Measurements from ENCODE around the gene MRPL44.
"Not testable (repeated sequence)": the region's sequence is repeated elsewhere in the genome, so short reads cannot be mapped to it uniquely, and the experiment has no call there.

MRPL44 gene

GRCh38 chr2:224000662-224001061, 43.4 kb downstream of the MRPL44 start:
- DNase-seq (ENCODE audit: extremely low read depth in 1 of 2, low read depth in 1 of 2), result not testable (repeated sequence)

DNA sequence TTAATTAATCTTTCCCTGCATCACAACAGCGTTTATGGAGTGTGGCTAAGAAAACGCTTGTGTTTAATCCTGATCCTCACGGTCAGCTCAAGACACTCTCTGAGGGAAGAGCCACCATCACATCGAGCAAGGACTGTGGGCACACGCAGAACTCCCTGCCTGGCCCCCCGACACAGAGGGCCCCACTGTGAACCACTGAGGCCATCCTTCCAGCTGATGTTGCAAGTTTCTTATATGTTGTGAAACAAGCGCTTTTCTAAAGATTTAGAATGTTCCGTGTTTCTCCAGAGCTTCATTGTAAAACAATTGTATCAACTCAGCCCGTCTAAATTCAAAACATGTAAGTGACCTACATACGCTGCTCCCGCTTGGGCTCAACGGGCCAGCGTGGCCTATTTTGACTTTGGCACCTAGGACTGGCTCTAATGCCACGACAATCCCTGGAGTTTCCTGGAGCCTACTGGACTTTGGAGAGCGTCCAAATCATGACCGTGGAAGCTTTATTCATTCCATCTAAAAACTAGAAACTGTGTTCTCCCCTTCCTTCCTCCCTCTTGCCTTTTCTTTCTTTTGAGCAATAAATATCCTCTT, 46.9 kb downstream of the MRPL44 start:
- DNase-seq (ENCODE audit: extremely low read depth in 1 of 2, low read depth in 1 of 2), result no peak

DNA sequence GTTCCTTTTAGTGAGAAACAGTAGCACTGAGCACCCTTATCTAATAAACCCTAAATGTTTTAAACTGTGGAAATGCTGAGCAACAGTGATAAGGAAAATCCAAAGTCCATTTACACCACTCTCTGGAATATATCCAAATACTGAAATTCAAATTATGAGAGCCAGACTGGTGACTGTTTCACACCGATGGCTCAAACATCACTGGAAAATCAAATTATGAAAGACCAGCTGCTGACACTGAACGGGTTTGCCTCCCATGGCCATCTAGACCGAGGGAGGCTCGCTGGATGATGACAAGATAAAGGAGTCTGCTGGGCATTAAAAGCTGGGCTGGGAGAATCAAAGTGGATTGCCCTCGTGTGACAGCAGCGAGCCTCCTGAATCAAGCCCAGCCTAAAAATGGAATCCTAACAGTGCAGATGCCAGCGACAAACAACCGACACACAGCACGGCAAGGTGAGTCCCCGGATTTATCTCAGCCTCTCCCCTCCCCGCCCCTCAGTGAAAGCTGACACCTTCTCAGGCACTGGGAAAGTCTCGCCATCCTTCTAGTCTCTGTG, 51.5 kb downstream of the MRPL44 start:
- DNase-seq (ENCODE audit: extremely low read depth in 1 of 2, low read depth in 1 of 2), result no peak

GRCh38 chr2:224009605-224010315, 52.5 kb downstream of the MRPL44 start:
- no peak for DNase-seq (ENCODE audit: extremely low read depth in 1 of 2, low read depth in 1 of 2)

GRCh38 chr2:224011837-224012236, 54.6 kb downstream of the MRPL44 start:
- no peak for DNase-seq (ENCODE audit: extremely low read depth in 1 of 2, low read depth in 1 of 2)

GRCh38 chr2:224014336-224014735, 57.1 kb downstream of the MRPL44 start:
- DNase-seq (ENCODE audit: extremely low read depth in 1 of 2, low read depth in 1 of 2), result no peak

GRCh38 chr2:224016963-224017362, 59.7 kb downstream of the MRPL44 start:
- DNase-seq (ENCODE audit: extremely low read depth in 1 of 2, low read depth in 1 of 2), result no peak
